GM23248 (cell line): Measurements from ENCODE around the gene CYGB.

Experiments
- EZH2 ChIP-seq: fragments of 200-600 bp; sonication (generic); IDR thresholded peaks from 2 replicates; pipeline ENCODE4 v1.6.1; 2018; ENCODE audit warnings: antibody characterized with exemption, mild to moderate bottlenecking; ENCODE audit not compliant: insufficient read depth, poor library complexity, severe bottlenecking
- EZH2phosphoT487 ChIP-seq: fragments of 200-600 bp; sonication (generic); IDR thresholded peaks from 2 replicates; pipeline ENCODE4 v1.6.1; 2018; ENCODE audit warnings: antibody characterized with exemption, moderate library complexity, mild to moderate bottlenecking, low read depth; ENCODE audit not compliant: insufficient read depth

GRCh38 chr17:76491271-76492122, 46.0 kb downstream of the CYGB start:
- TF ChIP-seq EZH2phosphoT487 (no peak), EZH2 (no peak)
